IgD-negative memory B cell (primary cell): ENCODE data around the gene DDB1. TPM values are rescaled to one million over a fixed set of nuclear protein-coding genes. Genes with fewer than 3 reads are reported as not detected.

ENCODE experiments used
- H3K27ac Mint-ChIP-seq, 3 donors: one replicate each; pipeline ENCODE4 v1.8.0; 2020 to 2022; ENCODE audit warnings: mild to moderate bottlenecking in 3 of 3, mixed read lengths in 3 of 3, moderate library complexity in 1 of 3
- H3K27me3 Mint-ChIP-seq: one replicate; pipeline ENCODE4 v1.8.0; 2021; ENCODE audit warnings: mixed read lengths
- H3K36me3 Mint-ChIP-seq: one replicate; pipeline ENCODE4 v1.8.0; 2020; ENCODE audit warnings: mild to moderate bottlenecking, mixed read lengths
- H3K4me1 Mint-ChIP-seq, 3 donors: one replicate each; pipeline ENCODE4 v1.8.0; 2020 to 2022; ENCODE audit warnings: mixed read lengths in 3 of 3, mild to moderate bottlenecking in 1 of 3
- H3K4me3 Mint-ChIP-seq, 4 donors: one replicate each; pipeline ENCODE4 v1.8.0; 2020 to 2022; ENCODE audit warnings: mild to moderate bottlenecking in 4 of 4, mixed read lengths in 4 of 4, moderate library complexity in 3 of 4
- H3K9me3 Mint-ChIP-seq, 3 donors: one replicate each; pipeline ENCODE4 v1.8.0; 2020 to 2021; ENCODE audit warnings: mixed read lengths in 3 of 3, mild to moderate bottlenecking in 1 of 3
- polyA plus RNA-seq: library from polyadenylated mRNA; unstranded; fragments of 300-500 nt; fragmentation: Illumina TruSeq; gene quantifications from one replicate; pipeline ENCODE4 v1.2.3, GENCODE V29; 2021

Gene DDB1
- polyA plus RNA-seq, 1 donor from 2014 or later = 81.7 TPM

DNA sequence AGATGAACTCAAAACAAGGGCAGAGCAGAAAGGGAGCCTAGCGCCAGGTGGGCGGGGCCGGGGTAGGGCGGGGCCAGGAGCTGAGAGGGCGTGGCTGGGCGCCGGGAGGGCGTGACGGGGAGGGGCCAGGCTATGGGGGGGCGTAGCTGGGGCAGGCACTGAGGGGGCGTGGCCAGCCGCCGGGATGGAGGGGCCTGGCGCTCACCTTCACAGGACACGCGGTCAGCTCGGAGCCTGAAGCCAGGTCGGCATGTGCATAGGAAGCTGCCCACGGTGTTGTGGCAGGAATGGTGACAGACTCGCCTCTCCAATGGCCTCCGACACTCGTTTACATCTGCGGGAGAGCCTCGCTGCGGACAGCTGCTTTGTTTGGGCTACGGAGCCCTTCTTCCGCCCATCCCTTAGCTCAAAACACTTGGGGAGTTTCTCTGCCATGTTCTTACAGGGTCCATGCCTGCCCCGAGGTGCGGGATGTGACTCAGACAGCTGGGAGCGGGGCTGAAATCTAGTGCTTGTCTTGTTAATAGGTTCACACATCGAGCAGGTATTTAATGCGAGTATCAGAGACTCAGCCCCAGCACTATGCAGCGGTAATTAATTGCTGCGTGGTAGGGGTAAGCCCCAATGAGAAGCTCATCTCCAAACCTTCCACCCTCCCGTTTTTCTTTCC lies 51.2 kb downstream of the DDB1 start:
- Mint-ChIP-seq H3K27ac (no peak overlapping the region), H3K9me3 (no peaks in the 10 kb centered on the region), H3K4me1 (no peaks in the 10 kb centered on the region), H3K4me3 (no peak overlapping the region), H3K27me3 (no peaks in the 10 kb centered on the region), H3K36me3 (peaks cover 2% of the 10 kb centered on the region)

DNA sequence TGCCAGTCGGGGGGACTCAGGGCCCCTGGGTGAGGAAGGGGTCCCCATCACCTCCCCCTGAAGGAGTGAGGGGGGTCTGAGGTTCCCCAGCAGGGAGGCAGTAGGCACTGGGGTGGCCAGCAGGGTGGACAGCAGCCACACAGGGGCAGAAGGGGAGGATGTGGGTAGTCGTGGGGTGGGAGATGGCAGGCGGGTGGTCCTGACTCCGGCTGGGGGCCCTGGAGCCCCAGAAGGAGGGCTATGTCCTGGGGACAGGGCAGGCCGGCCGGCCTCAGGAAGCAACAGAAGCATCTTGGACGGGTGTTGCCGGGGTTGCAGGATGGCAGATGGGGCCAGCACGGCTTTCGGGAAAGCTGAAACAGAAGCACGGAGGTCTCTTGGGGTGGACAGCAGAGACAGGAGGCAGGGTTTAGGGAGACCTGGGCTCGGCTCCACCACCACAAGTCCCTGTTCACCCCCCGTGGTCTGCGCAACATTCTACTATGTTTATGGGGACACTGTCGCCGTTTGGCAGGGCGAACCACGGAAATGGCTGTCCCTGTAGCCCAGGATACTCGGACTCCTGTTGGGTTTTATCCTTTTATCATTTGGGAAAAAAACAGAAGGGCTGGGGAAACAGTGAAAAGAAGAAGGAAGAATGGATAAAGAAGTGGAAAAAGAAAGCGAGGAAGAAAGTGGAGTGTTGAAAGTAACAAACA lies 51.9 kb downstream of the DDB1 start:
- no peak overlapping the region for H3K27ac Mint-ChIP-seq
- H3K36me3 Mint-ChIP-seq = peaks cover 2% of the 10 kb centered on the region
- no peaks in the 10 kb centered on the region for H3K4me1 Mint-ChIP-seq
- H3K4me3 Mint-ChIP-seq = no peak overlapping the region
- no peaks in the 10 kb centered on the region for H3K27me3 Mint-ChIP-seq
- H3K9me3 Mint-ChIP-seq = no peaks in the 10 kb centered on the region

DNA sequence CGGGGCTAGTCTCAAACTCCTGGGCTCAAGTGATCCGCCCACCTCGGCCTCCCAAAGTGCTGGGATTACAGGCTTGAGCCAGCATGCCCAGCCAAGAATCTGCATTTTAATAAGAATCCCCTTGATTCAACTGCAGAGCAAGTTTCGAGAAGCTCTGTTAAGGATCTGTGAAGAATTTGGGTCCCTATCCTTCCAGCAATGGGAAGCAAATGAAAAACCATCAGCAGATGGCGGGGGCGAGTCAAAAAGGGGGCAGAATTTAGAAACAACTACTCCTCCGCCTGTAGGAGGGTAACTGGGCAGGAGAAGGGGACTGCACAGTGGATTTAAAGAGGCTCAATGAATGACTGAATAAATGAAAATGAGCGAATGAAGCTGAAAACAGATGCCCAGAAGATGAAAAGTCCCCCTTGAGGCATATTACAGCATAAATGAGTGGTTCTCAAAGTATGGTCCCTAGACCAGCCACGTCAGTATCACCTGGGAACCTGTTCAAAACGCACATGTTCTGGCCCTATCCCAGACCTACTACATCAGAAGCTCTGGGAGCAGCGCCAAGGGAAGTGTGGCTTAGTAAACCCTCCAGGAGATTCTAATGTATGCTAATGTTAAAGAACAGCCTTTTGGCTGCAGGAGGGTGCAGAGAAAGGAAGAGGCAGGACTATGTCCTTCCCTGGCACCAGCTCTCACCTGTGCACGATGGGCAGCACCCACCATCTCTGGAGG lies 52.8 kb downstream of the DDB1 start:
- H3K4me1 Mint-ChIP-seq = no peaks in the 10 kb centered on the region
- peaks cover 2% of the 10 kb centered on the region for H3K36me3 Mint-ChIP-seq
- H3K27me3 Mint-ChIP-seq = no peaks in the 10 kb centered on the region
- H3K27ac Mint-ChIP-seq = no peak overlapping the region
- peak overlapping the region in 1 of 4 donors; percentile 10 for H3K4me3 Mint-ChIP-seq
- no peaks in the 10 kb centered on the region for H3K9me3 Mint-ChIP-seq

DNA sequence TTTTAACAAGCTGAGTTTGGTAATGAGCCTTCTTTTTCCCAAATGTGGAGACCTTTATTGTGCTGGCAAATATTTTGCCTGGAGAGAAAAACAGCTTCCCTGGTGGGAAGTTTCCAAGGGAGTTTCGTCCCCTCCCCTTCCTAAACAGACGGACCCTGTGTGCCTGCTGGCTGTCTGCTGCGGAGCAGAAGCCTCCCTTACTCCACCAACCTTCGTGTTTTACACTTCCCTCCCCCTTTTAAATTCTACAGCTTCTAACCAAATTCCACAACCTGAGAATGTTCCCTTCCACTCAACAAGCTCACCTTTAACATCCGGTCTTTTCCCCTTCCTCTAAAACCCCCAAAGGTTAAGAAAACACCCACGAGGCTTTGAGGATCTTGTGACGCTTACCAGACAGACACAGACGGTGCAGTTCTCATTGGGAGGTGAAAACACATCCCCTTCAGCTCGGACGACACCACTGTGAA lies 54.9 kb downstream of the DDB1 start:
- no peaks in the 10 kb centered on the region for H3K4me1 Mint-ChIP-seq
- H3K27me3 Mint-ChIP-seq = no peaks in the 10 kb centered on the region
- H3K4me3 Mint-ChIP-seq = no peak overlapping the region
- no peaks in the 10 kb centered on the region for H3K36me3 Mint-ChIP-seq
- no peaks in the 10 kb centered on the region for H3K9me3 Mint-ChIP-seq
- no peak overlapping the region for H3K27ac Mint-ChIP-seq

DNA sequence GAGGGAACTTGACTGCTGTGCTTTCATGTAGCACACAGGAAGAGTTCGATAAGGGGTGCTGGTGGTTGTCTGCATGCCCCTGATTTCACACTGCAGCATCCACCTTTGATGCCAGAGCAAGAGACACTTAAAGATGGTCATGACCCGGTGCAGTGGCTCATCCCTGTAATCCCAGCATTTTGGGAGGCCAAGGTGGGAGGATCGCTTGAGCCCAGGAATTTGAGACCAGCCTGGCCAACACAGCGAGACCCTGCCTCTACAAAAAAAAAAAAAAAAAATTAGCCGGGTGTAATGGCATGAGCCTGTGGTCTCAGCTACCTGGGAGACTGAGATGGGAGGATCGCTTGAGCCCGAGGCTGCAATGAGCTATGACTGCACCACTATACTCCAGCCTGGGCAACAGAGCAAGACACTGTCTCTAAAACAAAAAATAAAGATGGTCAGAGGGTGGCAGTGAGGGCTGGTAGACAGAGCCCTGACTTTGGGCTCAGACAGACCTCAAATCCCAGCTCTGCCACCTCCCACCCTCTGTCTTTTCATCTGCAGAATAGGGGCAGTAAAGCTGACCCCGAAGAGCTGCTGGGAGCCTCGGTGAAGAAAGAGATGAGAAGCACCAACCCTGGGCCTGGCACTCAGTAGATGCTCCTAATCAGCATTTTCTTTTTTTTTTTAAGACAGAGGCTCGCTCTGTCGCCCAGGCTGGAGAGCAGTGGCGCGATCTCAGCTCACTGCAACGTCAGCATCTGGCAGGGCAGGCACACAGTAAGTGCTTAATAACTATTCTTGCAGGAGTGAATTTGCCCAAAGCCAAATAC lies 55.5 kb downstream of the DDB1 start:
- H3K9me3 Mint-ChIP-seq = no peaks in the 10 kb centered on the region
- no peaks in the 10 kb centered on the region for H3K36me3 Mint-ChIP-seq
- no peak overlapping the region for H3K4me3 Mint-ChIP-seq
- no peaks in the 10 kb centered on the region for H3K27me3 Mint-ChIP-seq
- no peaks in the 10 kb centered on the region for H3K4me1 Mint-ChIP-seq
- no peak overlapping the region for H3K27ac Mint-ChIP-seq

DNA sequence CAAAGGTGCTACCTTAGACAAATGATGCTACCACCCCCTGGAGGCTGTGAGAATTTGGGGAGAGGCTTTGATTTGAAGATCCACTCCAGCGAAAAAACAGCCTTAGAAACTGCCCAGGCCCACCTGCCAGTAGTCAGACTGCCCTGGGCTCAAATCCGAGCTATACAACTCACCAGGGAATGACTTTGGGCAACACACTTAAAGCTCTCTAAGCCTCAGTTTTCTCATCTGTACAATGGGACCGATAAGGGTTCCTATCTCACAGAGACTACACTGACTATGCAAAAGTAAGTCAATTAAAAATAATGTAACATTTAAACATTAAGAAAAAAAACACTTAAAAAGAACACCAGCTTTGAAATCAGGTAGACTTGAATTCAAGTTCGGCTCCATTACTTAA lies 57.7 kb downstream of the DDB1 start:
- H3K27me3 Mint-ChIP-seq = no peaks in the 10 kb centered on the region
- no peaks in the 10 kb centered on the region for H3K4me1 Mint-ChIP-seq
- no peak overlapping the region for H3K27ac Mint-ChIP-seq
- H3K36me3 Mint-ChIP-seq = no peaks in the 10 kb centered on the region
- H3K9me3 Mint-ChIP-seq = no peaks in the 10 kb centered on the region
- H3K4me3 Mint-ChIP-seq = no peak overlapping the region

DNA sequence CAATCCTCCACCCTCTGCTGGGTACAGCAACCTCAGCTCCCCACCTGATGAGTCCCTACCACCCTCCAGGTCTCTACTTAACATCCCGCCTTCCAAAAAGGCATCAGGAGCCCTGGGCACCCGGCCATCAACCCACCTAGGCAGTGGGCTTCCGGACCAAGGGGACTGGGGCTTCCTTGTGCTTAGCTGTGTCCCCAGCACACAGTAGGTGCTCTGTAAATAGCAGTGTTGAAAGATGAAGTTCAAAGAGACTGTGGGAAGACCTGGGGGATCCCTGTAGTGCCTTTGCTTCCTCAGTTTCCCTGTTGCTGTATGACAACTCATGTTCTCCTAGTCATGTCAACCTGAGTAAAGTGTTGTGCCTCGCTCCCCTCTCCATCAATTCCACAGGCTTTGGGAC lies 58.8 kb downstream of the DDB1 start:
- no peaks in the 10 kb centered on the region for H3K9me3 Mint-ChIP-seq
- H3K4me1 Mint-ChIP-seq = no peaks in the 10 kb centered on the region
- no peak overlapping the region for H3K27ac Mint-ChIP-seq

DNA sequence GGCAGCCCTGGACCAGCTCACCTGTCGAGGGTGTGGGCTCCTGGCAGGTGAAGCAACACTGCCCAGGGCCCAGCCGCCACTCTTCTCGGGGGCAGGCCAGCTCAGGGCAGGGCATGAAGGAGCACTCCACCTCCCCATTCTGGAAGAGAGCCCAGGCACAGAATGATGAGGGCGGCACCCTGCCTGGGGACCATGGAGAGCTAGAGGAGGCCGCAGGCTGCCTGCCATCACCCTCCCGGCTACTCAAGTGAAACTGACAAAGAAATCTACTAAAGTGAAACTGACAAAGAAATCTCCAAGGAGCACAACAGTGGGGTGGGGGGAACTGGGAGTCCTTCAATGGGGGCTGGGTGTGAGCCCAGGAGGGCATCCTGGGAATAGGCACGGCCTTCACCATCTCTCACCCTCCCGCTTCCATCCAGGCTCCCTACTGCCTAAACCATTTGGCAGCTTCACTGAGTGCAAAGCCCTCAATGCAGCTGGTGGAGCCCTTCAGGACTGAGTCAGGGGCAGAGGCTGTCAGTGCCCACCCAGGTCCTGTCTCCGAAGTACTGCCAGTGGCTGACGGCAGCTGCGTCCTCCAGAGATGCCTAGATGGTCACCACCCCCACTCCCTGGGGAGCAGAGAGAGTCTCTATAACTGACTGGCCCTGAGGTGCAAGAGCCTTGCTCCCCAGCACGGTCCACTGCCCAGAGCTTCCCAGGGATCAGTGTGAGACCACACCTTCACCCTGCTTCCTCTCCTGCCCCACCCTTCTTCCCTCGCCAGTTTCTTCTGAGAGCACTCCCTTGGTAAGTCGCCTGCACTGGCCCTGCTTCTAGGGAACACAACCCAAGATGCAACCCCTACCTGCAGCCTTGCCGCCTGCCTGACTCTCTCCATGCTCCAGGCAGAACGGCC lies 59.5 kb downstream of the DDB1 start:
- H3K4me3 Mint-ChIP-seq = no peak overlapping the region
- no peaks in the 10 kb centered on the region for H3K9me3 Mint-ChIP-seq
- no peaks in the 10 kb centered on the region for H3K27me3 Mint-ChIP-seq
- H3K36me3 Mint-ChIP-seq = no peaks in the 10 kb centered on the region
- H3K4me1 Mint-ChIP-seq = peaks cover 0 to 2% (median 0%) of the 10 kb centered on the region in 3 donors
- no peak overlapping the region for H3K27ac Mint-ChIP-seq

More for the DNA sequence above, 58.8 kb downstream of the DDB1 start:
- Mint-ChIP-seq H3K36me3 (no peaks in the 10 kb centered on the region), H3K4me3 (no peak overlapping the region), H3K27me3 (no peaks in the 10 kb centered on the region)

DNA sequence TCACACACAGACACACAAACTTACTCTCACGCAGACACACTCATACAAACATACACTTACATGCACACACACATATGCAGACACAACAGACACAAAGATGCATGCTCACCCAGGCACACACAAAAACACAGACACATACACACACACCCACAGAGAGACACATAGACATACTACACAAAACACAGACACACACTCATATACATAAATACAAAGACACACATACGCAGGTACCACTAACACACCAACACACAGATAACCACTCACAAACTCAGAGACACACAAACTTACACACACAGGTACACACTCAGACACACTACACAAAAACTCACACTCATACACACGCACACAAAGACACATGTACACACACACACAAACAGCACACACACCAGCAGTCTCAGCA lies 60.2 kb downstream of the DDB1 start:
- Mint-ChIP-seq H3K27me3 (no peaks in the 10 kb centered on the region), H3K4me1 (peaks cover 0 to 2% (median 0%) of the 10 kb centered on the region in 3 donors), H3K27ac (no peak overlapping the region), H3K4me3 (no peak overlapping the region), H3K36me3 (no peaks in the 10 kb centered on the region), H3K9me3 (no peaks in the 10 kb centered on the region)

DNA sequence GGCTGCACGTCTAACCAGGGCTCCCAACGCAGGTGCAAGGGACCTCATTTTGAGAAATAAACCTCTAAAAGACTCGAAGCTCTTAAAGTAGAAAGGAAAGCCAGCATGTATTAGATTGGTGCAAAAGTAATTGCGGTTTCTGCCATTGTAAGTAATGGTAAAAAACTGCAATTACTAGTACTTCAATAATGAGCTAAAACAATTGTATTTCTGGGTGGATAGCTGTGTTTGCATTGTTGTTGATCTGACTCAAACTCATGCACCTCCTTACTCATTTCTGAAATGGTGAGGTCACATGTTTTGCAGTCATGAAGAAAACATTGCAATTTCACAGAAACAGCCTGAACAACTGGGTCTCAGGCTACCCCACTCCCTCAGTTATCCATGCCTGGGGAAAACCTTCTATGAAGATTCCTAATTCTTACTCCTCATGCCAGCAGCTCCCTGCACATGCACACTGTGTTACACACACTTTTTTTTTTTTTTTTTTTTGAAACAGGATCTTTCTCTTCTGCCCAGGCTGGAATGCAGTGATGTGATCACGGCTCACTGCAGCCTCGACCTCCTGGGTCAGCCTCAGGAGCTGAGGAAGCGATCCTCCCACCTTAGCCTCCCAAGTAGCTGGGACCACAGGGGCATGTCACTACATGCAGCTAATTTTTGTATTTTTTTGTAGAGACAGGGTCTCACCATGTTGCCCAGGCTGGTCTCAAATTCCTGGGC lies 62.4 kb downstream of the DDB1 start:
- no peak overlapping the region for H3K4me3 Mint-ChIP-seq
- no peaks in the 10 kb centered on the region for H3K36me3 Mint-ChIP-seq
- H3K27ac Mint-ChIP-seq = no peak overlapping the region
- no peaks in the 10 kb centered on the region for H3K9me3 Mint-ChIP-seq
- peaks cover 0 to 2% (median 0%) of the 10 kb centered on the region in 3 donors for H3K4me1 Mint-ChIP-seq
- no peaks in the 10 kb centered on the region for H3K27me3 Mint-ChIP-seq

DNA sequence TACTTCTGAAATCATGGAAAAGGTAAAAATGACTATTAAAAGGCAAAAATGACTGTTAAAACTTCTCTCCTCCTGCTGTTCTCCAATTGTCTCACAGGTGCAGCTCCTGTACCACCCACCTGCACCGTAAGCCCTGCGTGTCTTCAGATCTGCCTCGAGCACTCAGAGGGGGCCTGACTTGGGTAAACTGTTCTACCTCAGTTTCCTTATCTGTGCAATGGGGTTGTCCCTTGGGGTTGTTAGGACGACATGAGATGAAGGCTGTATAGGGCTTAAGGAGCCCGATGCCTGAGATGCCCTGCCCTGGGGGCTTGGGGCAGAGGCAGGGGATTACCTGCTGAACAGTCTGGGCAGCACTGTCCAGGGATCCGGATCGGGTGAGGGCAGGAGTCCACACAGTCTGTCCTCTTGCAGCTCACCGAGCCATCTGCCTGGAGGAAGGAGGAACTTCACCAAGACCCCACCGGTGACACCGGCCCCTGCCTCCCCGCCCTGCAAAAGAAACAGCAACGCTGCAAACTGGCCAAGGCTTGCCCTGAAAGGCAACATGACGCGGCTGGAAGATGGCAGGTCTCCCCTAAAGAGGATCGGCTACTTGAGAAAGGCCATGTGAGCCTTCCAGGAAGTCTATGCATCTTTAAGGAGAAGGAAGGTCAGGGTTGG lies 64.2 kb downstream of the DDB1 start:
- no peak overlapping the region for H3K27ac Mint-ChIP-seq
- no peak overlapping the region for H3K4me3 Mint-ChIP-seq
- no peaks in the 10 kb centered on the region for H3K9me3 Mint-ChIP-seq
- no peaks in the 10 kb centered on the region for H3K27me3 Mint-ChIP-seq
- no peaks in the 10 kb centered on the region for H3K36me3 Mint-ChIP-seq
- H3K4me1 Mint-ChIP-seq = peaks cover 0 to 2% (median 0%) of the 10 kb centered on the region in 3 donors

DNA sequence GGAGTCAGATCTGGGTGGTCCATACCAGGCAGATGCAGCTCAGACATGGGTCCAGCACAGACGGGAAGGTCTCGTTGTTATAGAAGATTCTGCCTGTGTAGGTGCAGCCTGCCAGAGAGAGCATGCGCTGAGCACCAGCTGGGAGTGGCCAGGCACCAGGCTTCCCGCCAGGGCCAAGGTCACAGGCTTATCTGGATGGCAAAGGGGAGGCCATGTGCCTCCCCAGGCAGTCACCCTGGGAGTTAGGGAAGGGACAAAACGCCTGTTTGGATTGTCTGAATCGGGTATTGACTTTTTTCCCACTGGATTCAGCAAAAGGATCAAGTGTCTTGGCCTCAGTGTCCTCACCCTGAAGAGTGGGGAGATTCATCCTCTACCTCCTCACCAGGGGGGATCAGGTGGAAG lies 65.5 kb downstream of the DDB1 start:
- no peak overlapping the region for H3K27ac Mint-ChIP-seq
- peaks cover 0 to 2% (median 0%) of the 10 kb centered on the region in 3 donors for H3K4me1 Mint-ChIP-seq
- no peaks in the 10 kb centered on the region for H3K27me3 Mint-ChIP-seq
- no peaks in the 10 kb centered on the region for H3K36me3 Mint-ChIP-seq
- H3K4me3 Mint-ChIP-seq = no peak overlapping the region
- H3K9me3 Mint-ChIP-seq = no peaks in the 10 kb centered on the region

DNA sequence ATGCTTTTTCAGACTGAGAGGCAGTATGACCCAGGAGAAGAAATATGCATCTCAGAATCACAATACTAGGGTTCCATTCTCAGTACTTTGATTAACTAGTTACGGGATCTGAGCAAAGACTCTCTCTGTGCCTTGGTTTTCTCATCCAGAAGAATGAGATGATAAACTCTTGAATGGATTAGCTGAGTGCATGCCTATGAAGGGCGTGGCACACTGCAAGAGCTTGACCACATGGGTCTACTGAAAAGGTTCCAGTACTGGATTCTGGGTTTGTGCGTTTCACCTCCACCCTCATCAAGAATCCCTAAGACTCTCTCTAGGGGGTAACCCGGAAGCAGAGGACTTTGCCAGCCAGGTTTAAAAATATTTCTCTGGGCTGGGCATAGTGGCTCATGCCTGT lies 66.3 kb downstream of the DDB1 start:
- Mint-ChIP-seq H3K4me3 (no peak overlapping the region), H3K36me3 (no peaks in the 10 kb centered on the region), H3K27ac (no peak overlapping the region), H3K4me1 (peaks cover 0 to 2% (median 0%) of the 10 kb centered on the region in 3 donors), H3K9me3 (no peaks in the 10 kb centered on the region), H3K27me3 (no peaks in the 10 kb centered on the region)
